Measurements from ENCODE around the gene FRS3. TPM values are rescaled to one million over a fixed set of nuclear protein-coding genes. Genes with fewer than 3 reads are reported as not detected.

Gene FRS3
- total RNA-seq, 2 donors from 2014 or later: 2.6 to 3.2 TPM

- H3K36me3 ChIP-seq: no peaks in the 10 kb centered on the region
- no peaks in the 10 kb centered on the region for H3K9me3 ChIP-seq
- ATAC-seq (ENCODE audit: insufficient number of reproducible peaks, low FRiP score, low read depth) (no peak), DNase-seq (ENCODE audit: low spot score) (no peak)
- no peak overlapping the region for H3K4me3 ChIP-seq
- H3K27ac ChIP-seq: no peak overlapping the region
- no peaks in the 10 kb centered on the region for H3K4me1 ChIP-seq (ENCODE audit: control insufficient read depth in 1 of 2, low read depth in 2 of 2)
- TF ChIP-seq, protein P1, sequence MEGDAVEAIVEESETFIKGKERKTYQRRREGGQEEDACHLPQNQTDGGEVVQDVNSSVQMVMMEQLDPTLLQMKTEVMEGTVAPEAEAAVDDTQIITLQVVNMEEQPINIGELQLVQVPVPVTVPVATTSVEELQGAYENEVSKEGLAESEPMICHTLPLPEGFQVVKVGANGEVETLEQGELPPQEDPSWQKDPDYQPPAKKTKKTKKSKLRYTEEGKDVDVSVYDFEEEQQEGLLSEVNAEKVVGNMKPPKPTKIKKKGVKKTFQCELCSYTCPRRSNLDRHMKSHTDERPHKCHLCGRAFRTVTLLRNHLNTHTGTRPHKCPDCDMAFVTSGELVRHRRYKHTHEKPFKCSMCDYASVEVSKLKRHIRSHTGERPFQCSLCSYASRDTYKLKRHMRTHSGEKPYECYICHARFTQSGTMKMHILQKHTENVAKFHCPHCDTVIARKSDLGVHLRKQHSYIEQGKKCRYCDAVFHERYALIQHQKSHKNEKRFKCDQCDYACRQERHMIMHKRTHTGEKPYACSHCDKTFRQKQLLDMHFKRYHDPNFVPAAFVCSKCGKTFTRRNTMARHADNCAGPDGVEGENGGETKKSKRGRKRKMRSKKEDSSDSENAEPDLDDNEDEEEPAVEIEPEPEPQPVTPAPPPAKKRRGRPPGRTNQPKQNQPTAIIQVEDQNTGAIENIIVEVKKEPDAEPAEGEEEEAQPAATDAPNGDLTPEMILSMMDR (IDR thresholded peaks at IDR 0.05): no peak
- no peaks in the 10 kb centered on the region for H3K27me3 ChIP-seq (replicated peaks; ENCODE audit: insufficient read depth)
Observed at GRCh38 chr6:41759106-41759904, 20.4 kb downstream of the FRS3 start.

DNA sequence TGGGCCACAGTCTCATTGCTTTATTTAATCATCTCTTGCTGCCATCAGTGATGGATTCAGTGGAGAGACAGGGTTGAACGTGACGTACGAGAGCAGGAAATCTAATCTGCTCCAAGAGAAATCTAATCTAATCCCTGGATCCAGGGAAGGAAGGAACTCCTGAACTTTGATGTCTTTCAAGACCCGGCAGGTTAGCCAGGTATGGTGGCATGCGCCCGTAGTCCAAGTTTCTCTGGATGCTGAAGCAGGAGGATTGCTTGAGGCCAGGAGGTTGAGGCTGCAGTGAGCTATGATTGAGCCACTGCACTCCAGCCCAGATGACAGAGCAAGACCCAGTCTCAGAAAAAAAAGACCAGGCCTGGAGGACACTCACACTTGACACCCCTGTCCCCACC lies 21.1 kb downstream of the FRS3 start:
- ATAC-seq (ENCODE audit: insufficient number of reproducible peaks, low FRiP score, low read depth): no peak

GRCh38 chr6:41757931-41758640 lies 21.6 kb downstream of the FRS3 start:
- TF ChIP-seq, protein P1 (IDR thresholded peaks at IDR 0.05): no peak
- Histone ChIP-seq H3K4me1 (ENCODE audit: control insufficient read depth in 1 of 2, low read depth in 2 of 2) (no peaks in the 10 kb centered on the region), H3K27ac (no peak overlapping the region), H3K27me3 (replicated peaks; ENCODE audit: insufficient read depth) (no peaks in the 10 kb centered on the region), H3K9me3 (no peaks in the 10 kb centered on the region), H3K4me3 (no peak overlapping the region), H3K36me3 (no peaks in the 10 kb centered on the region)
- no peak for ATAC-seq (ENCODE audit: insufficient number of reproducible peaks, low FRiP score, low read depth)
- no peak for DNase-seq (ENCODE audit: low spot score)

More for the DNA sequence above, 21.1 kb downstream of the FRS3 start:
- Histone ChIP-seq H3K27ac (no peak overlapping the region), H3K27me3 (replicated peaks; ENCODE audit: insufficient read depth) (no peaks in the 10 kb centered on the region), H3K4me3 (no peak overlapping the region), H3K9me3 (no peaks in the 10 kb centered on the region), H3K4me1 (ENCODE audit: control insufficient read depth in 1 of 2, low read depth in 2 of 2) (no peaks in the 10 kb centered on the region), H3K36me3 (no peaks in the 10 kb centered on the region)
- TF ChIP-seq, protein P1 (IDR thresholded peaks at IDR 0.05): no peak
- DNase-seq (ENCODE audit: low spot score): no peak

- ATAC-seq (ENCODE audit: insufficient number of reproducible peaks, low FRiP score, low read depth) (no peak), DNase-seq (ENCODE audit: low spot score) (no peak)
- H3K4me3 ChIP-seq: no peak overlapping the region
- H3K9me3 ChIP-seq: no peaks in the 10 kb centered on the region
- no peaks in the 10 kb centered on the region for H3K36me3 ChIP-seq
- no peak overlapping the region for H3K27ac ChIP-seq
- no peaks in the 10 kb centered on the region for H3K4me1 ChIP-seq (ENCODE audit: control insufficient read depth in 1 of 2, low read depth in 2 of 2)
- TF ChIP-seq, protein P1 (IDR thresholded peaks at IDR 0.05): no peak
- H3K27me3 ChIP-seq (replicated peaks; ENCODE audit: insufficient read depth): no peaks in the 10 kb centered on the region
Observed at GRCh38 chr6:41757271-41757670, 22.4 kb downstream of the FRS3 start.

DNA sequence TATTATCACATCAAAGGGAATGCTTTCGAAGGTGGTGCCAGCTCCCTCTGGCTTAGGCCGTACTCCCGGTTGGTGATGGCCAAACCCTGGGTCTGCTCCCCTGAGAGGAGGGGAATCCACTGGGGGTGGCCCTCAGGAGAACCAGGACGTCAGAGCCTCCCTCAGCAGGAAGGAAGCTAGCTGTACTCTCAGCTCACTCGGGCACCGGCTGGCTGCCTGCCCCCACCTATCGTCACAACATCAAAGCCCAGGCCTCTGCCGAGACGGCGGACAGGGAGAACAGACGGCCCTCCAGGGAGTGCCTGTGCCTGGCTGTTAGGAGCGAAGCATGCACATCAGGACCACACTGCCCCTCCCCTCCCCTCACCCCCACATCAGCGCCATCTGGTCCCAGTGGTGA lies 23.3 kb downstream of the FRS3 start:
- ATAC-seq (ENCODE audit: insufficient number of reproducible peaks, low FRiP score, low read depth): no peak
- H3K27me3 ChIP-seq (replicated peaks; ENCODE audit: insufficient read depth): no peaks in the 10 kb centered on the region
- H3K4me1 ChIP-seq (ENCODE audit: control insufficient read depth in 1 of 2, low read depth in 2 of 2): no peaks in the 10 kb centered on the region
- H3K4me3 ChIP-seq: no peak overlapping the region
- no peaks in the 10 kb centered on the region for H3K36me3 ChIP-seq
- DNase-seq (ENCODE audit: low spot score): no peak
- no peak overlapping the region for H3K27ac ChIP-seq
- TF ChIP-seq, protein P1 (IDR thresholded peaks at IDR 0.05): no peak
- H3K9me3 ChIP-seq: no peaks in the 10 kb centered on the region

Data from thoracic aorta (tissue), 2 donors.